ENCODE results near the gene ZNF213.
"Not testable (repeated sequence)": the region's sequence is repeated elsewhere in the genome, so short reads cannot be mapped to it uniquely, and the experiment has no call there.

Gene ZNF213

DNA sequence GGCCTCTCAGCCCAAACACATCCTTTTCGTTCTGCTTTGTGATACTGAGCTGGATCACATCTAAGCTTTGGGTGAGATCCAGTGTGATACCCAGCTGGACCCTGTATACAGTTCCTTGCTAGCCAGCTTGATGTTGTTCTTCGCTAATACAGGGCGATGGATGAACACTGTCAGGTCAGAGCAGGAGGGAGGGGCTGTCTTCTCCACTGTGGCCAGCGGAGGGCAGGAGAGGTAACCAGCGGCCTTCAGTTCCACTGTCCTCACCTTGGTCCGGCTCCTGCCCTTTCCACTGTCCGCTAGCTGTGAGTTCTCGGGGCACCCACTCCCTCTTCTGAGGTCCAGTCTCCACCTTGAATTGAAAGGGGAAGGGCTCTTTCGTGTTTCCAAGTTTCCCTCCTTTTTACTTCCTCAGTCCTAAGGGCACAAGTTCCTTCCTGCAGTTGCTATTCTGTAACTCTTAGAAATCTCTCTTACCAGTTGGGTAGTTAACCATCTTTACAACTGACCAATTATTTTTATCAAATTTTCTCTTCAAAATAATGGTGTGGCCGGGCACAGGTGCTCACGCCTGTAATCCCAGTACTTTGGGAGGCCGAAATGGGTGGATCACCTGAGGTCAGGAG lies 3.0 kb upstream of the ZNF213 start:
- DNase-seq = no peak

- no peak for DNase-seq
These were observed 985 bp upstream of the ZNF213 start for GRCh38 chr16:3133844-3134243.

- no peak for DNase-seq
These were observed 392 bp downstream of the ZNF213 start for GRCh38 chr16:3135126-3135715.

GRCh38 chr16:3137267-3137666 lies 2.4 kb downstream of the ZNF213 start:
- no peak for DNase-seq

DNA sequence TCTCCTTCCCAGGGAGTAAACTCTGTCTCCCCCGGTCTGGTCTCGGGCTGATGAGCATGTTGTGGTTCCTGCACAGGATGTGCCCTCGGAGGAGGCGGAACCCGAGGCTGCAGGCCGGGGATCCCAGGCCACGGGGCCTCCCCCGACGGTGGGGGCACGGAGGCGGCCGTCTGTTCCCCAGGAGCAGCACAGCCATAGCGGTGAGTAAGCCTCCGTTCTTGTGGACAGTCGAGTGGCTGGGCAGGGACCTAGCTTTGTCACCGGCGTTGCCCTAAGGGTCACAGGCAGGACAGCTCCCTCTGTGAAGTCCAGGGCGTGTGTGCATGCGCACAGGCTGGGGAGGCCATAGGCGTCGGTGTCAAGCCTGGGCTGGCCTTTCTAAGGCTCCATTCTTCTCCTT lies 3.5 kb downstream of the ZNF213 start:
- no peak for DNase-seq

- DNase-seq = no peak
These were observed 4.1 kb downstream of the ZNF213 start for GRCh38 chr16:3138823-3139426.

GRCh38 chr16:3139561-3139960 lies 4.7 kb downstream of the ZNF213 start:
- not testable (repeated sequence) for DNase-seq

- DNase-seq = no peak
These were observed 6.0 kb downstream of the ZNF213 start for GRCh38 chr16:3140603-3141427.

- DNase-seq = no peak
These were observed 7.0 kb downstream of the ZNF213 start for GRCh38 chr16:3141781-3142311.

DNA sequence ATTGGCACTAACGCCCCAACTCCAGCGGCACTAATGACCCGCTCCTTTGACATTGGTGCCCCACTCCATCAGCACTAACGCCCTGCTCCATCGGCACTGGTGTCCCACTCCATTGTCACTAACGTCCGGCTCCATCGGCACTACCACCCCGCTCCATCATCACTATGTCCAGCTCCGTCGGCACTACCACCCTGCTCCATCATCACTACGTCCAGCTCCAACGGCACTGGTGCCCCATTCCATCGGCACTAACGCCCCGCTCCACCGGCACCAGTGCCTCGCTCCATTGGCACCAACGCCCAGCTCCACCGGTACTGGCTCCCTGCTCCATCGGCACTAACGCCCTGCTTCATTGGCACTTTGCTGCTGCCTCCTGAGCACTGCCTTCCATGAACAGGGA lies 7.5 kb downstream of the ZNF213 start:
- no peak for DNase-seq

DNA sequence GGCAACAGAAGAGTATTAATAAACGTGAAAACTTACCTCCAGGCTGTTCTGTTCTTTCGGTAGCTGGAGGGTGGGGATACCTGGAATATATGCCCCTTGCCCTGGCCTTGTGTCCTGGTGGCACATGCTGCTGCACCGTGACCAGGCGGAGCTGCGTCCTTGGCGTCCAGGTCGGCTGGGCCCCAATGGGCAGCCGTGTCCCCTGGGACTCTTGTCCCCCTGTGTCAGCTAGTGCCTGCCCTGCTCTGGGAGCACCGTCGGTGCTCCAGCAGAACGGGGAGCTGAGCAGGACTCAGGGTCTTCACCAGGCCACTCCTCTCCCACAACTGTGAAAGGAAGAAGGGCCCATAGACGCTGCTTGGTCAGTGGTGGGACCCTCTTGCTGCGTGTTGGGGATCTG lies 7.9 kb downstream of the ZNF213 start:
- DNase-seq = no peak

DNA sequence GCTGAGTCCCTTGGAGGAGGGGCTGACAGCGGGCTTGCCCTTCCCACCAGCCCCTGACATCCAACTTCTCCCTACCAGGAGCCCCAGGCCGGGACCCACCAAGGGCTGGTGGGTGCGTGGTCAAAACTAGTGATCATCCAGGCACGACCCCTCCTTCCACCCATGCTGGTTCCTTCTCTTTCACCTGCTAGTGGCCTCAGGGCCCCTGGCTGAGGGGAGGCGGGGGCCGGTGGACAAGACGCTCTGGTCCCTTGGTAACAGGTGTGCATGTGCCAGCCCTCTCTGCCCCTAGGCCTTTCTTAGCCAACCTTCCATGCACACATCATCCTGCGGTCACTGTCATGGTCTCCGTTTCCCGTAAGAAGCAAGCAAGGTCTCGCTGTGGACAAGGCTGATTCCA lies 8.4 kb downstream of the ZNF213 start:
- no peak for DNase-seq

DNA sequence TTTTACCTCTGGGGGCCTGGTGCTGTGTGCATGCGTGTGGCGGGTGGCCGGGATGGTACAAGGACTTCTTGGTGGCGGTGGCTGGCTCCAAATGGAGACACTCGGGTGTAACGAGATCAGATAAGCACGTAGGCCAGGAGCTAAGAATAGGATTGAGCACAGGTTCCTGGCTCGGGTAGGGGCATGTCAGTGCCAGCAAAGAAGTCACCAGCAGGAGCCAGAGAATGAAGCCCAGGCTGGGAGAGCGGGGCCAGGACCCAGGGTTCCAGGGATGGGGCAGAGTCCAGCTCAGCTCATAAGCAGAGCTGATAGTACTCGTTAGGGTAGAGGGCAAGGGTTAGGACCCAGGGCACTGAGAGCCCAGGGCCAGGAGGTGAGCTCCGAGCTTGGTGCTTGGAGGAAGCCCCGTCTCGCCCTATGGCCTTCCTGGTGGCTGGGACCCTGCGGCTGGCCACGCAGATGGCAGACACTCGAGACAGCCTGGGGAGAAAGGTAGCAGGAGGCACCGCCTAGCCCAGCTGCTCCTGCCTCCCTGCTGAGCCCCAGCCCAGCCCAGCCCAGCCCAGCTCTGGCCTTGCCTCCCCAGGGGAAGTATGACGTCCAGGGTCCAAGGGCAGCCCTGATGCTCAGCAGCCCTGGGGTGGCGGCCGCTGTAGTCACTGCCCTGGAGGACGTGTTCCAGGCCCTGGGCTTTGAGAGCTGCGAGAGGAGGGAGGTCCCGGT lies 8.9 kb downstream of the ZNF213 start:
- no peak for DNase-seq

GRCh38 chr16:3144321-3144983 lies 9.6 kb downstream of the ZNF213 start:
- no peak for DNase-seq

DNA sequence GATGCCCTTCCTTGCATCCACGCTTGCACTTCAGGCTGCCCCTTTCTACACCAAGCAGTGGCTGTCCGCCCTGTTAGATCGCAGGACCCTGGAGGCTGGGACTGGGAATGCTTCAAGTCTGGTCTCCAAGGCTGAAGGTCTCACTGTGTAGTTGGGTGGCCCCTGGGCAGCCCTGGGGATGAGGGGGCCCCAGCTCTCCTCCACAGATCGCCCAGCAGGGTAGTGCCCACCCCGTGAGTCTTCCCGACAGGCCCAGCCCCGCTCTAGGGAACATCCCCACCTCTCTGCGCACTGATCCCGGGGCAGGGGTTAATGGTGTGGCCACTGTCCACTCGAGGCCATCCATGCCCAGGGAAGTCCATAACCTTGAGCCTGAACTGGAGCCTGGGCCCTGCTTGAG lies 10.3 kb downstream of the ZNF213 start:
- no peak for DNase-seq

DNA sequence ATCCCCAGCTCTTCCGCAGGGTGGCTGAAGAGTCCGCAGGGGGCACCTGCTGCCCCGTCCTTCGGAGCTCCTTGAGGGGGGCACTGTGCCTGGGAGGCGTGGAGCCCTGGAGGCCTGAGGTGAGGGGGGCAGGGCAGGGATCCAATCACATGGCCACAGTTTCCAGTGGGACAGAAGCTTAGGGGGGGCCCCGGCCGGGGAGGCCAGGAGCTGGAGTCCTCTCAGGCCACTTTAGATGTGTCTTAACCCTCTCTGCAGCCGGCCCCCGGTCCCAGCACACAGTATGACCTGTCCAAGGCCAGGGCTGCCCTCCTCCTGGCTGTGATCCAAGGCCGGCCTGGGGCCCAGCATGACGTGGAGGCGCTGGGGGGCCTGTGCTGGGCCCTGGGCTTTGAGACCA lies 10.8 kb downstream of the ZNF213 start:
- DNase-seq = no peak

GRCh38 chr16:3147046-3147756 lies 12.4 kb downstream of the ZNF213 start:
- DNase-seq = no peak

GRCh38 chr16:3147757-3148104 lies 12.9 kb downstream of the ZNF213 start:
- DNase-seq = no peak

- no peak for DNase-seq
These were observed 13.7 kb downstream of the ZNF213 start for GRCh38 chr16:3148256-3149192.

- no peak for DNase-seq
These were observed 14.3 kb downstream of the ZNF213 start for GRCh38 chr16:3149193-3149530.
